Measurements from ENCODE around the gene CCNK.
A peak's percentile ranks its signal among the peaks of the same experiment; 100 is the strongest.

CCNK gene

GRCh38 chr14:99466758-99467157, 14.5 kb upstream of the CCNK start:
- no peak for DNase-seq (ENCODE audit: low read depth)

- DNase-seq (ENCODE audit: low read depth), result no peak
These were observed 13.7 kb upstream of the CCNK start for GRCh38 chr14:99467336-99468078.

- no peak for DNase-seq (ENCODE audit: low read depth)
These were observed 13.1 kb upstream of the CCNK start for GRCh38 chr14:99468081-99468480.

- no peak for DNase-seq (ENCODE audit: low read depth)
These were observed 12.2 kb upstream of the CCNK start for GRCh38 chr14:99468836-99469592.

GRCh38 chr14:99471731-99472130, 9.5 kb upstream of the CCNK start:
- no peak for DNase-seq (ENCODE audit: low read depth)

- DNase-seq (ENCODE audit: low read depth), result no peak
These were observed 8.3 kb upstream of the CCNK start for GRCh38 chr14:99472937-99473336.

GRCh38 chr14:99473458-99473857, 7.8 kb upstream of the CCNK start:
- no peak for DNase-seq (ENCODE audit: low read depth)

GRCh38 chr14:99475179-99475578, 6.0 kb upstream of the CCNK start:
- DNase-seq (ENCODE audit: low read depth), result no peak

GRCh38 chr14:99475660-99476059, 5.5 kb upstream of the CCNK start:
- DNase-seq (ENCODE audit: low read depth), result no peak

- no peak for DNase-seq (ENCODE audit: low read depth)
These were observed 4.3 kb upstream of the CCNK start for GRCh38 chr14:99476864-99477263.

- DNase-seq (ENCODE audit: low read depth), result no peak
These were observed 3.1 kb upstream of the CCNK start for GRCh38 chr14:99478128-99478527.

- no peak for DNase-seq (ENCODE audit: low read depth)
These were observed 1.9 kb upstream of the CCNK start for GRCh38 chr14:99479160-99479905.

- peak; percentile 12 for DNase-seq (ENCODE audit: low read depth)
These were observed 1.0 kb upstream of the CCNK start, which contains the start of gene SETD3 for GRCh38 chr14:99479906-99480869. Gene SETD3, minus strand, starts transcription at chr14:99480859. Its CDS starts 15,054 bp downstream, at chr14:99465805.

- peak; percentile 4 for DNase-seq (ENCODE audit: low read depth)
These were observed 513 bp downstream of the CCNK start for GRCh38 chr14:99481745-99482099.

- DNase-seq (ENCODE audit: low read depth), result no peak
These were observed 2.9 kb downstream of the CCNK start for GRCh38 chr14:99484106-99484505.

- DNase-seq (ENCODE audit: low read depth), result no peak
These were observed 16.1 kb downstream of the CCNK start for GRCh38 chr14:99497341-99497740.

- no peak for DNase-seq (ENCODE audit: low read depth)
These were observed 16.7 kb downstream of the CCNK start for GRCh38 chr14:99497894-99498293.

GRCh38 chr14:99502989-99503421, 21.8 kb downstream of the CCNK start:
- no peak for DNase-seq (ENCODE audit: low read depth)

GRCh38 chr14:99503848-99504453, 22.7 kb downstream of the CCNK start:
- no peak for DNase-seq (ENCODE audit: low read depth)

GRCh38 chr14:99505089-99505488, 23.9 kb downstream of the CCNK start:
- no peak for DNase-seq (ENCODE audit: low read depth)

GRCh38 chr14:99506276-99506675, 25.1 kb downstream of the CCNK start:
- DNase-seq (ENCODE audit: low read depth), result no peak

Data from stimulated activated CD8-positive, alpha-beta memory T cell treated with anti-CD3 and anti-CD28 coated beads, Interleukin-7, amount 100 ng/mL, for 24 hours (primary cell).